ENCODE measurements around the gene PRKACA. TPM values are rescaled to one million over a fixed set of nuclear protein-coding genes. Genes with fewer than 3 reads are reported as not detected.
"Not testable (repeated sequence)": the region's sequence is repeated elsewhere in the genome, so short reads cannot be mapped to it uniquely, and the experiment has no call there.

The PRKACA gene
- total RNA-seq, 1 donor from 2014 or later, result 22.2 TPM

GRCh38 chr19:14147797-14148605 is 30.4 kb upstream of the PRKACA start:
- peaks cover 45% of the 10 kb centered on the region for H4K20me1 ChIP-seq (ENCODE audit: low read depth)
- peak overlapping the region; percentile 1 for H3K4me2 ChIP-seq
- H3F3A ChIP-seq (ENCODE audit: low read depth), result peaks cover 28% of the 10 kb centered on the region
- peak; percentile 86 for DNase-seq (ENCODE audit: low spot score)
- Mint-ChIP-seq H3K27ac (peak overlapping the region; percentile 81), H3K27me3 (ENCODE audit: insufficient read depth, low read depth) (peaks cover 3% of the 10 kb centered on the region), H3K4me1 (peaks cover 28% of the 10 kb centered on the region), H3K4me3 (peak overlapping the region; percentile 63), H3K36me3 (peaks cover 2% of the 10 kb centered on the region), H3K9me3 (no peaks in the 10 kb centered on the region)
- H3K27me3 ChIP-seq, result no peaks in the 10 kb centered on the region
- H3K4me3 ChIP-seq, result no peak overlapping the region
- H3K4me1 ChIP-seq, result peaks cover 25% of the 10 kb centered on the region
- H3K36me3 ChIP-seq, result no peaks in the 10 kb centered on the region
- H3K9me3 ChIP-seq (ENCODE audit: low read depth), result no peaks in the 10 kb centered on the region
- TF ChIP-seq CTCF (IDR thresholded peaks at IDR 0.05), result peak; percentile 65
- no peak for TF ChIP-seq EZH2phosphoT487 (IDR thresholded peaks at IDR 0.05)
- no peaks in the 10 kb centered on the region for H3K79me2 ChIP-seq (ENCODE audit: low read depth)
- H3K27ac ChIP-seq, result peak overlapping the region; percentile 70
- H2AFZ ChIP-seq (replicated peaks), result no peak overlapping the region
- no peak overlapping the region for H3K9ac ChIP-seq

- H3K36me3 ChIP-seq, result no peaks in the 10 kb centered on the region
- Mint-ChIP-seq H3K27me3 (ENCODE audit: insufficient read depth, low read depth) (peaks cover 6% of the 10 kb centered on the region), H3K36me3 (peaks cover 2% of the 10 kb centered on the region), H3K4me3 (no peak overlapping the region), H3K4me1 (peaks cover 28% of the 10 kb centered on the region), H3K9me3 (no peaks in the 10 kb centered on the region), H3K27ac (no peak overlapping the region)
- H3K4me2 ChIP-seq, result no peak overlapping the region
- no peak overlapping the region for H2AFZ ChIP-seq (replicated peaks)
- H3K27ac ChIP-seq, result no peak overlapping the region
- no peak overlapping the region for H3K4me3 ChIP-seq
- H3F3A ChIP-seq (ENCODE audit: low read depth), result peaks cover 26% of the 10 kb centered on the region
- peaks cover 49% of the 10 kb centered on the region for H4K20me1 ChIP-seq (ENCODE audit: low read depth)
- no peak for DNase-seq (ENCODE audit: low spot score)
- TF ChIP-seq CTCF (IDR thresholded peaks at IDR 0.05), result no peak
- TF ChIP-seq EZH2phosphoT487 (IDR thresholded peaks at IDR 0.05), result no peak
- TF ChIP-seq EZH2 (IDR thresholded peaks at IDR 0.05), result no peak
- no peaks in the 10 kb centered on the region for H3K27me3 ChIP-seq
- no peaks in the 10 kb centered on the region for H3K79me2 ChIP-seq (ENCODE audit: low read depth)
- no peak overlapping the region for H3K9ac ChIP-seq
- H3K9me3 ChIP-seq (ENCODE audit: low read depth), result no peaks in the 10 kb centered on the region
- H3K4me1 ChIP-seq, result peaks cover 25% of the 10 kb centered on the region
Observed at GRCh38 chr19:14146789-14147216, 29.2 kb upstream of the PRKACA start.

- H3K27me3 ChIP-seq, result not testable (repeated sequence)
- peaks cover 28% of the 10 kb centered on the region for H3K4me1 Mint-ChIP-seq
Observed at GRCh38 chr19:14146169-14146568, 28.6 kb upstream of the PRKACA start.

GRCh38 chr19:14145381-14145780 is 27.8 kb upstream of the PRKACA start:
- Mint-ChIP-seq H3K4me3 (no peak overlapping the region), H3K9me3 (no peaks in the 10 kb centered on the region), H3K27me3 (ENCODE audit: insufficient read depth, low read depth) (peaks cover 6% of the 10 kb centered on the region), H3K4me1 (peaks cover 31% of the 10 kb centered on the region), H3K27ac (peak overlapping the region; percentile 24), H3K36me3 (peaks cover 2% of the 10 kb centered on the region)
- Histone ChIP-seq H3K36me3 (no peaks in the 10 kb centered on the region), H3K27me3 (no peaks in the 10 kb centered on the region), H3K4me2 (no peak overlapping the region), H3K4me1 (peaks cover 25% of the 10 kb centered on the region), H3K79me2 (ENCODE audit: low read depth) (no peaks in the 10 kb centered on the region), H2AFZ (replicated peaks) (no peak overlapping the region), H3K4me3 (no peak overlapping the region), H3K27ac (no peak overlapping the region), H3K9ac (no peak overlapping the region), H3F3A (ENCODE audit: low read depth) (peaks cover 28% of the 10 kb centered on the region), H4K20me1 (ENCODE audit: low read depth) (peaks cover 42% of the 10 kb centered on the region), H3K9me3 (ENCODE audit: low read depth) (no peaks in the 10 kb centered on the region)
- no peak for DNase-seq (ENCODE audit: low spot score)
- no peak for TF ChIP-seq CTCF (IDR thresholded peaks at IDR 0.05)
- no peak for TF ChIP-seq EZH2phosphoT487 (IDR thresholded peaks at IDR 0.05)
- no peak for TF ChIP-seq EZH2 (IDR thresholded peaks at IDR 0.05)

More at GRCh38 chr19:14146169-14146568, 28.6 kb upstream of the PRKACA start:
- not testable (repeated sequence) for H3K27ac ChIP-seq; H3K9me3 ChIP-seq (ENCODE audit: low read depth); H3K4me2 ChIP-seq; H3K79me2 ChIP-seq (ENCODE audit: low read depth); H3K4me3 Mint-ChIP-seq; H3K9ac ChIP-seq; H3K36me3 ChIP-seq; H2AFZ ChIP-seq (replicated peaks); H3K9me3 Mint-ChIP-seq; H3K4me3 ChIP-seq; DNase-seq (ENCODE audit: low spot score); H3K36me3 Mint-ChIP-seq; H3K27me3 Mint-ChIP-seq (ENCODE audit: insufficient read depth, low read depth)
- peaks cover 26% of the 10 kb centered on the region for H3F3A ChIP-seq (ENCODE audit: low read depth)
- H4K20me1 ChIP-seq (ENCODE audit: low read depth), result peaks cover 46% of the 10 kb centered on the region
- H3K27ac Mint-ChIP-seq, result peak overlapping the region; percentile 46
- H3K4me1 ChIP-seq, result peaks cover 25% of the 10 kb centered on the region
